ENCODE measurements around the gene PILRB.

- TF ChIP-seq CTCF (conservative IDR thresholded peaks at IDR 0.05; ENCODE audit: low read depth, low read length) = no peak
- TF ChIP-seq EZH2 (IDR thresholded peaks at IDR 0.05; ENCODE audit: low read length, unreplicated experiment) = no peak
- TF ChIP-seq EZH2phosphoT487 (IDR thresholded peaks at IDR 0.05; ENCODE audit: borderline replicate concordance, low read length) = no peak
Measured at GRCh38 chr7:100398239-100398638, 40.3 kb downstream of the PILRB start.

All from PC-3 (cell line).